ENCODE measurements around the gene ZNF181. TPM values are rescaled to one million over a fixed set of nuclear protein-coding genes. Genes with fewer than 3 reads are reported as not detected.
A peak's percentile ranks its signal among the peaks of the same experiment; 100 is the strongest.

Gene ZNF181
- polyA plus RNA-seq, 1 of the 3 experiments (the other 2 are of a cell fraction): 8.1 TPM

DNA sequence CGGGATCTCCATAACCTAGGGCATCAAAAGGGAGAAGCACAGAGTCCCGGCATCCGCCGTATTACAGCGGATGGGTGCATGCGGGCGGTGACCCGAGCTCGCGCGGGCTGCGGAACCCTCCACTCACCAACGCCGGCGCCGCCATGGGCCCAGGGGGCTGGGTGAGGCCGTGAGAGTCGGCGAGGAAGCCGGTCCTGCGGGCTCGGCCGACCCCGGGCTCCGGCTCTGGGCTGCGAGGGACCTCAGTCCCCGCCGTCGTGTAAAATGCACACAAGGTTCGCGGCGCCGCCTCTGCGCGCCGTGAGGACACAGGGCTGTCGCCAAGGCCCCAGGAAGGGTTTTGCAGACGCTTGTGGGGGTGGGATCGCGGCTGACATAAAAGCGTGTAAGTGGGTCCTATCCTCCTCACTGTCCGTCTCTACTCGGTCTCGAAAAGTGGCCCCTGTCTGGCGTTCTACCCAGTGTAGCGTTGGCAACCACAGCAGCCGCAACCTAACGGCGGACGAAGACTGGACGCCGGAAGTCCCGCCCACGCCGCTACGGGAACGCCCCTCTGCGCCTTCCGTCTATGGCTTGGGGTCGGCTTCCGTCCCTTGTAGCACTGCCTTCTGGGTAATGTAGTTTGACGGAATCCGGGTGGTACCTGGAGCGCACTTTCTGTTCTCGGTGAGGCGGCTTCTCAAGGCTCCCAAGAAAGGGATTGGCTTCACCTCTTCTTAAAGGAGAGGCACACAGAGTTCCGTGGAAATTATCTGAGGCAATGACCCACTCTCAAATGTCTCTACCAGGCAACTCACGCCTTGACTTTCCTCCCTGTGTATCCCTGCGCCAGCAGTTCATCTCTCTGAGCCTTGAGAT lies 38.9 kb downstream of the ZNF181 start, which contains the start of gene ZNF599 (continued):
- TF ChIP-seq REST (IDR thresholded peaks at IDR 0.05; ENCODE audit: low read depth, low read length): no peak
- no peak for TF ChIP-seq USF1 (IDR thresholded peaks at IDR 0.05; ENCODE audit: borderline replicate concordance, low read depth)
- no peak for TF ChIP-seq TEAD4 (IDR thresholded peaks at IDR 0.05; ENCODE audit: borderline replicate concordance, insufficient read depth)
- peak; percentile 96 for TF ChIP-seq GABPA (IDR thresholded peaks at IDR 0.05; ENCODE audit: low read depth)
- peak; percentile 42; the same call in 1 of the 2 replicates for TF ChIP-seq ZBTB33 (IDR thresholded peaks at IDR 0.05; ENCODE audit: borderline replicate concordance, low read depth)
- TF ChIP-seq FOXJ3 (CRISPR knock-in tag; IDR thresholded peaks at IDR 0.05): no peak

GRCh38 chr19:34773555-34773864 lies 39.5 kb downstream of the ZNF181 start:
- ChIA-PET CTCF (no interaction called here), POLR2A (no interaction called here)
- H3K79me2 ChIP-seq (ENCODE audit: insufficient read depth): peaks cover 21% of the 10 kb centered on the region; the same call in 1 of the 2 replicates
- no peaks in the 10 kb centered on the region for H3K9me3 ChIP-seq
- peaks cover 0 to 6% of the 10 kb centered on the region in 2 experiments; a peak in 2 of 4 replicates for H3K4me1 ChIP-seq (ENCODE audit: control insufficient read depth in 1 of 2, insufficient read depth in 2 of 2, low read depth in 1 of 2, low read length in 1 of 2)
- H3K9ac ChIP-seq: no peak overlapping the region
- H3K4me2 ChIP-seq: peak overlapping the region; percentile 94
- peak overlapping the region; percentile 91 to 92; a peak in 3 of 4 replicates for H3K4me3 ChIP-seq (ENCODE audit: low read depth in 2 of 2, low read length in 1 of 2)
- H3K9me2 ChIP-seq: no peaks in the 10 kb centered on the region
- peak overlapping the region in 1 of 2 experiments; percentile 55; a peak in 1 of 4 replicates for H3K27ac ChIP-seq (ENCODE audit: low read depth in 2 of 2, low read length in 1 of 2)
- H3K36me3 ChIP-seq (replicated peaks in 1 of 2; ENCODE audit: control insufficient read depth in 1 of 2, insufficient read depth in 2 of 2, low read length in 1 of 2): peaks cover 20 to 22% of the 10 kb centered on the region in 2 experiments
- WGBS (ENCODE audit: low lambda C conversion rate): 90% methylated on average over 2 of the region's 2 CpGs
- H2AFZ ChIP-seq (ENCODE audit: low read depth): peak overlapping the region; percentile 90; the same call in 1 of the 2 replicates
- no peaks in the 10 kb centered on the region for H3F3A ChIP-seq (replicated peaks; ENCODE audit: insufficient read depth)
- DNase-seq: no peak
- H4K20me1 ChIP-seq (ENCODE audit: insufficient read depth): no peaks in the 10 kb centered on the region
- H3K27me3 ChIP-seq (ENCODE audit: insufficient read depth): no peaks in the 10 kb centered on the region
- no peak for TF ChIP-seq NRF1 (IDR thresholded peaks at IDR 0.05; ENCODE audit: low read depth, low read length)
- TF ChIP-seq, protein P1, sequence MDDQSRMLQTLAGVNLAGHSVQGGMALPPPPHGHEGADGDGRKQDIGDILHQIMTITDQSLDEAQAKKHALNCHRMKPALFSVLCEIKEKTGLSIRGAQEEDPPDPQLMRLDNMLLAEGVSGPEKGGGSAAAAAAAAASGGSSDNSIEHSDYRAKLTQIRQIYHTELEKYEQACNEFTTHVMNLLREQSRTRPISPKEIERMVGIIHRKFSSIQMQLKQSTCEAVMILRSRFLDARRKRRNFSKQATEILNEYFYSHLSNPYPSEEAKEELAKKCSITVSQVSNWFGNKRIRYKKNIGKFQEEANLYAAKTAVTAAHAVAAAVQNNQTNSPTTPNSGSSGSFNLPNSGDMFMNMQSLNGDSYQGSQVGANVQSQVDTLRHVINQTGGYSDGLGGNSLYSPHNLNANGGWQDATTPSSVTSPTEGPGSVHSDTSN (IDR thresholded peaks at IDR 0.05): no peak
- TF ChIP-seq MEF2A (IDR thresholded peaks at IDR 0.05; ENCODE audit: borderline replicate concordance, low read depth): no peak
- TF ChIP-seq TAF1 (IDR thresholded peaks at IDR 0.05; ENCODE audit: borderline replicate concordance, low read depth, low read length): no peak
- no peak for TF ChIP-seq TEAD4 (IDR thresholded peaks at IDR 0.05; ENCODE audit: borderline replicate concordance, insufficient read depth)
- TF ChIP-seq IRF3 (IDR thresholded peaks at IDR 0.05; ENCODE audit: low read depth, low read length): no peak
- no peak for TF ChIP-seq ELF1 (IDR thresholded peaks at IDR 0.05)
- no peak for TF ChIP-seq POLR2AphosphoS5 (IDR thresholded peaks at IDR 0.05; ENCODE audit: low read depth, low read length)
- no peak for TF ChIP-seq CTCF (IDR thresholded peaks at IDR 0.05)
- no peak for TF ChIP-seq MXI1 (IDR thresholded peaks at IDR 0.05; ENCODE audit: low read depth, low read length)
- TF ChIP-seq JUND (IDR thresholded peaks at IDR 0.05): no peak
- no peak for TF ChIP-seq CHD2 (IDR thresholded peaks at IDR 0.05; ENCODE audit: low read length, partially characterized antibody)
- TF ChIP-seq FOSL2 (IDR thresholded peaks at IDR 0.05; ENCODE audit: borderline replicate concordance, low read depth): no peak
- TF ChIP-seq GABPA (IDR thresholded peaks at IDR 0.05; ENCODE audit: low read depth): no peak
- TF ChIP-seq EZH2phosphoT487 (IDR thresholded peaks at IDR 0.05; ENCODE audit: borderline replicate concordance, low read depth): no peak
